ENCODE results near the gene G3BP2.

G3BP2 gene

DNA sequence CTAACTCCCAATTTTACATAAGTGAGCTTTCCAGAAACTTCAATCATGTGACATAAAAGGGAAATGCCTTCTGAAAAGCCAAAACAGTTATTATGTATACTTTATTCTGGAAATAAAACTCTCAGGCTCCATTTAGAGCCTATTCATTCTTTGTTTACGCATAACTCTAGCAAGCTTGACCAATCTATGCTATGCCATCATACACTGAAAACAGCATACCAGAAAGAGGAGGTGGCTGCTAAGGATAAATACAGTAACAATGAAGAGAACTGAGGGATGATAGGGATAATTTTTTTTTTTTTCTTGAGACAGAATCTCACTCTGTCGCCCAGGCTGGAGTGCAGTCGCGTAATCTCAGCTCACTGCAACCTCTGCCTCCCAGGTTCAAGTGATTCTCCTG is 67.3 kb downstream of the G3BP2 start:
- no peak overlapping the region for H3K9ac ChIP-seq (ENCODE audit: low read length)
- H3K27me3 ChIP-seq (replicated peaks; ENCODE audit: insufficient read depth, low read length), result no peaks in the 10 kb centered on the region
- no peaks in the 10 kb centered on the region for H3K36me3 ChIP-seq (replicated peaks; ENCODE audit: insufficient read depth, low read length)
- no peaks in the 10 kb centered on the region for H3K79me2 ChIP-seq (ENCODE audit: low read length)
- no peaks in the 10 kb centered on the region for H3K4me1 ChIP-seq (ENCODE audit: low read length)
- no peak overlapping the region for H2AFZ ChIP-seq (ENCODE audit: low read length)
- H3K4me2 ChIP-seq (ENCODE audit: low read depth, low read length), result no peak overlapping the region
- no peak for DNase-seq
- no peaks in the 10 kb centered on the region for H3K9me3 ChIP-seq (replicated peaks; ENCODE audit: insufficient read depth, low read length)
- H3K9me2 ChIP-seq (replicated peaks; ENCODE audit: insufficient read depth, low read length), result no peaks in the 10 kb centered on the region
- H3K27ac ChIP-seq (ENCODE audit: low read length), result no peak overlapping the region
- no peak overlapping the region for H3K4me3 ChIP-seq (ENCODE audit: low read length)
- H3F3A ChIP-seq (ENCODE audit: insufficient read depth, low read length), result no peaks in the 10 kb centered on the region
- H4K20me1 ChIP-seq (ENCODE audit: insufficient read depth, low read length), result no peaks in the 10 kb centered on the region
- TF ChIP-seq EZH2 (optimal IDR thresholded peaks at IDR 0.05; ENCODE audit: low read depth, low read length), result no peak
- no peak for TF ChIP-seq CTCF (IDR thresholded peaks at IDR 0.05; ENCODE audit: low read length)
- no peak for TF ChIP-seq EZH2phosphoT487 (IDR thresholded peaks at IDR 0.05; ENCODE audit: low read length)

DNA sequence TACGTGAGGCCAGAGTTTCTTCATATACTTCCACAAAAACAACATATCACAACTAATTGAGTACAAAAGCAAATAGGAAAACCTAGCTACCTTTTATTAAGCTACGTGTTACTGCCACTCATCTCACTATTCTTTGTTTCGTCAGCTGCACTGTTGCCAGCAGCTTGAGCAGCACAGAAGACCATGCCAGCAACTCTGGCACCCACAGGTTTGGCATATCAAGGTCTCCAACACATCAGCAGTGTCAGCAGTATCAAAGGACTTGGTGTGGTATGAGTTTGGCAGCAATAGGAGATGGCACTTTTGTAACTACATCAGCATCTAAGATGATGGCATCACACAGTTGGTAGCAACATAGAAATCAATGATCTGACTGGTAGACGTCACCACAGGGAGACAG is 73.6 kb downstream of the G3BP2 start:
- no peaks in the 10 kb centered on the region for H3K27me3 ChIP-seq (replicated peaks; ENCODE audit: insufficient read depth, low read length)
- TF ChIP-seq EZH2phosphoT487 (IDR thresholded peaks at IDR 0.05; ENCODE audit: low read length) (no peak), CTCF (IDR thresholded peaks at IDR 0.05; ENCODE audit: low read length) (no peak), EZH2 (optimal IDR thresholded peaks at IDR 0.05; ENCODE audit: low read depth, low read length) (no peak)
- H3K9ac ChIP-seq (ENCODE audit: low read length), result no peak overlapping the region; the same call in 1 of the 2 replicates
- H3K4me1 ChIP-seq (ENCODE audit: low read length), result peaks cover 38% of the 10 kb centered on the region
- peak overlapping the region; percentile 58; the same call in 1 of the 2 replicates for H2AFZ ChIP-seq (ENCODE audit: low read length)
- no peaks in the 10 kb centered on the region for H3K9me2 ChIP-seq (replicated peaks; ENCODE audit: insufficient read depth, low read length)
- H3K4me2 ChIP-seq (ENCODE audit: low read depth, low read length), result peak overlapping the region; percentile 45; the same call in 1 of the 2 replicates
- H3K9me3 ChIP-seq (replicated peaks; ENCODE audit: insufficient read depth, low read length), result no peaks in the 10 kb centered on the region
- H3F3A ChIP-seq (ENCODE audit: insufficient read depth, low read length), result peaks cover 19% of the 10 kb centered on the region
- no peaks in the 10 kb centered on the region for H3K79me2 ChIP-seq (ENCODE audit: low read length)
- DNase-seq, result peak; percentile 15
- peak overlapping the region; percentile 83 for H3K27ac ChIP-seq (ENCODE audit: low read length)
- peak overlapping the region; percentile 12; the same call in 1 of the 2 replicates for H3K4me3 ChIP-seq (ENCODE audit: low read length)
- no peaks in the 10 kb centered on the region for H3K36me3 ChIP-seq (replicated peaks; ENCODE audit: insufficient read depth, low read length)
- no peaks in the 10 kb centered on the region for H4K20me1 ChIP-seq (ENCODE audit: insufficient read depth, low read length)

DNA sequence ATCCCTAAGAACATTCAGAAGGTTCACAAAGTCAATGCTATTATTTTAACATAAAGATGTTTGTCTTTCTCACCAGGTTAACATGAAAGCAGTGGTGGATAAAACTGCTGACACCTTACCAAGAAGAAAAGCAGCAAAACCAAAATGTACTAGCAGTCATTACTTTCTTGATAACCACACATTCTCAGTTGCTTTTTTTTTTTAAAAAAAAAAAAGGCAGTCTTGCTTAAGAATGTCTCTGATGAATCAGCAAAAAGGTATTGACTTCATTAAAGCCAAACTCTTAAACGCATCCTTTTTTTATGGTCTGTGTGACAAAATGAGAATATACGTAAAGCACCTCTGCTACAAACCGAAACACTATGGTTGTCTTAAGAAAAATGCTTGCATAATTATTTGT is 74.8 kb downstream of the G3BP2 start:
- no peaks in the 10 kb centered on the region for H3K9me3 ChIP-seq (replicated peaks; ENCODE audit: insufficient read depth, low read length)
- peak overlapping the region; percentile 46; the same call in 1 of the 2 replicates for H3K9ac ChIP-seq (ENCODE audit: low read length)
- peak overlapping the region; percentile 83 for H3K27ac ChIP-seq (ENCODE audit: low read length)
- peaks cover 19% of the 10 kb centered on the region for H3F3A ChIP-seq (ENCODE audit: insufficient read depth, low read length)
- no peak overlapping the region for H3K4me3 ChIP-seq (ENCODE audit: low read length)
- peaks cover 39% of the 10 kb centered on the region for H3K4me1 ChIP-seq (ENCODE audit: low read length)
- no peaks in the 10 kb centered on the region for H3K9me2 ChIP-seq (replicated peaks; ENCODE audit: insufficient read depth, low read length)
- TF ChIP-seq EZH2 (optimal IDR thresholded peaks at IDR 0.05; ENCODE audit: low read depth, low read length) (no peak), CTCF (IDR thresholded peaks at IDR 0.05; ENCODE audit: low read length) (no peak), EZH2phosphoT487 (IDR thresholded peaks at IDR 0.05; ENCODE audit: low read length) (no peak)
- H3K79me2 ChIP-seq (ENCODE audit: low read length), result no peaks in the 10 kb centered on the region
- no peaks in the 10 kb centered on the region for H3K36me3 ChIP-seq (replicated peaks; ENCODE audit: insufficient read depth, low read length)
- H4K20me1 ChIP-seq (ENCODE audit: insufficient read depth, low read length), result no peaks in the 10 kb centered on the region
- H3K4me2 ChIP-seq (ENCODE audit: low read depth, low read length), result peak overlapping the region; percentile 46; the same call in 1 of the 2 replicates
- DNase-seq, result peak; percentile 98
- H2AFZ ChIP-seq (ENCODE audit: low read length), result no peak overlapping the region
- H3K27me3 ChIP-seq (replicated peaks; ENCODE audit: insufficient read depth, low read length), result no peaks in the 10 kb centered on the region
